Stimulated activated CD8-positive, alpha-beta memory T cell treated with anti-CD3 and anti-CD28 coated beads, Interleukin-12 subunit alpha, Interleukin-12 subunit beta, amount 100 ng/mL, for 24 hours (primary cell): Measurements from ENCODE around the gene BAHD1.
"Not testable (repeated sequence)": the region's sequence is repeated elsewhere in the genome, so short reads cannot be mapped to it uniquely, and the experiment has no call there.

ENCODE experiments used
- DNase-seq: peaks from one replicate; pipeline ENCODE4 v3.0.0-alpha.2; 2020; ENCODE audit errors: extremely low read depth

BAHD1 gene

GRCh38 chr15:40445421-40445922, 4.7 kb downstream of the BAHD1 start:
- no peak for DNase-seq

- DNase-seq, result no peak
Observed at GRCh38 chr15:40446144-40446543, 5.4 kb downstream of the BAHD1 start.

- DNase-seq, result no peak
Observed at GRCh38 chr15:40448354-40448753, 7.6 kb downstream of the BAHD1 start.

- no peak for DNase-seq
Observed at GRCh38 chr15:40449275-40449674, 8.5 kb downstream of the BAHD1 start.

GRCh38 chr15:40450047-40450446, 9.3 kb downstream of the BAHD1 start:
- no peak for DNase-seq

GRCh38 chr15:40451527-40452158, 10.9 kb downstream of the BAHD1 start:
- DNase-seq, result no peak

GRCh38 chr15:40452296-40453090, 11.7 kb downstream of the BAHD1 start:
- no peak for DNase-seq

GRCh38 chr15:40453941-40454340, 13.2 kb downstream of the BAHD1 start:
- not testable (repeated sequence) for DNase-seq

GRCh38 chr15:40454904-40455391, 14.2 kb downstream of the BAHD1 start:
- no peak for DNase-seq

GRCh38 chr15:40456299-40456712, 15.6 kb downstream of the BAHD1 start:
- no peak for DNase-seq

GRCh38 chr15:40456738-40457137, 16.0 kb downstream of the BAHD1 start:
- DNase-seq, result no peak

- DNase-seq, result no peak
Observed at GRCh38 chr15:40458495-40459371, 18.0 kb downstream of the BAHD1 start.

GRCh38 chr15:40459391-40460015, 18.8 kb downstream of the BAHD1 start:
- DNase-seq, result no peak

- DNase-seq, result no peak
Observed at GRCh38 chr15:40460404-40460803, 19.7 kb downstream of the BAHD1 start.

- no peak for DNase-seq
Observed at GRCh38 chr15:40461958-40462357, 21.2 kb downstream of the BAHD1 start.

- DNase-seq, result no peak
Observed at GRCh38 chr15:40463279-40463678, 22.5 kb downstream of the BAHD1 start.

GRCh38 chr15:40463886-40464545, 23.3 kb downstream of the BAHD1 start:
- no peak for DNase-seq

- DNase-seq, result no peak
Observed at GRCh38 chr15:40464595-40465185, 23.9 kb downstream of the BAHD1 start.

- no peak for DNase-seq
Observed at GRCh38 chr15:40465939-40466338, 25.2 kb downstream of the BAHD1 start.

- DNase-seq, result no peak
Observed at GRCh38 chr15:40466426-40467260, 25.9 kb downstream of the BAHD1 start.
